ENCODE data around the gene IDUA.

The IDUA gene

GRCh38 chr4:1001561-1002130 lies 14.8 kb downstream of the IDUA start:
- no peak for DNase-seq

GRCh38 chr4:1002131-1002630 lies 15.3 kb downstream of the IDUA start:
- no peak for DNase-seq

- no peak for DNase-seq
Observed at GRCh38 chr4:1002631-1003251, 15.9 kb downstream of the IDUA start.

GRCh38 chr4:1003271-1004070 lies 16.6 kb downstream of the IDUA start:
- DNase-seq: no peak

GRCh38 chr4:1004071-1004418 lies 17.2 kb downstream of the IDUA start:
- DNase-seq: no peak

GRCh38 chr4:1004557-1005485 lies 18.0 kb downstream of the IDUA start:
- no peak for DNase-seq

- no peak for DNase-seq
Observed at GRCh38 chr4:1006856-1007255, 20.0 kb downstream of the IDUA start.

- no peak for DNase-seq
Observed at GRCh38 chr4:1008840-1009541, 22.1 kb downstream of the IDUA start.

GRCh38 chr4:1009542-1010394 lies 22.9 kb downstream of the IDUA start:
- DNase-seq: no peak

- DNase-seq: no peak
Observed at GRCh38 chr4:1010395-1011021, 23.7 kb downstream of the IDUA start.

- no peak for DNase-seq
Observed at GRCh38 chr4:1011022-1011665, 24.3 kb downstream of the IDUA start, which contains the start of gene FGFRL1. TSS of gene FGFRL1 (plus strand) at chr4:1011626. CDS start at chr4:1012486, 860 bp downstream.

- no peak for DNase-seq
Observed at GRCh38 chr4:1011666-1012033, 24.8 kb downstream of the IDUA start.

- peak; percentile 1 for DNase-seq
Observed at GRCh38 chr4:1012034-1012739, 25.3 kb downstream of the IDUA start.

GRCh38 chr4:1013225-1014073 lies 26.6 kb downstream of the IDUA start:
- DNase-seq: no peak

GRCh38 chr4:1014291-1015167 lies 27.7 kb downstream of the IDUA start:
- no peak for DNase-seq

GRCh38 chr4:1015179-1015578 lies 28.3 kb downstream of the IDUA start:
- no peak for DNase-seq

GRCh38 chr4:1015746-1016145 lies 28.9 kb downstream of the IDUA start:
- no peak for DNase-seq

- no peak for DNase-seq
Observed at GRCh38 chr4:1017211-1017610, 30.4 kb downstream of the IDUA start.
